ENCODE results near the gene DUSP28. TPM values are rescaled to one million over a fixed set of nuclear protein-coding genes. Genes with fewer than 3 reads are reported as not detected.

The DUSP28 gene
- total and polyA plus RNA-seq, 2 of the 13 experiments (the other 11 are each of a cell fraction or from before 2014, with no cell fraction given) = 5.2 to 8.6 TPM

GRCh38 chr2:240566203-240567136 lies 6.3 kb downstream of the DUSP28 start (continued):
- TF ChIP-seq ATF6 (CRISPR knock-in tag; conservative IDR thresholded peaks at IDR 0.05) (no peak; the same call in 1 of the 2 replicates), ZNF563 (CRISPR knock-in tag; IDR thresholded peaks at IDR 0.05) (peak; percentile 16; the same call in 1 of the 2 replicates), HDAC1 (CRISPR knock-in tag; IDR thresholded peaks at IDR 0.05) (peak; percentile 10; the same call in 1 of the 2 replicates), ZNF354B (CRISPR knock-in tag; IDR thresholded peaks at IDR 0.05) (no peak), RFX3 (CRISPR knock-in tag; IDR thresholded peaks at IDR 0.05) (no peak), ZNF17 (CRISPR knock-in tag; IDR thresholded peaks at IDR 0.05) (no peak), CBX2 (IDR thresholded peaks at IDR 0.05; ENCODE audit: low read depth, low read length) (no peak), CBX2 (CRISPR knock-in tag; IDR thresholded peaks at IDR 0.05; ENCODE audit: low read depth) (no peak), SMYD3 (CRISPR knock-in tag; IDR thresholded peaks at IDR 0.05) (0 out of 2 replicates have a peak, but pooled peaks have one; percentile 22), CREBL2 (CRISPR knock-in tag; IDR thresholded peaks at IDR 0.05; ENCODE audit: borderline replicate concordance) (no peak), ZNF841 (CRISPR knock-in tag; IDR thresholded peaks at IDR 0.05; ENCODE audit: borderline replicate concordance) (no peak), ATF1 (CRISPR knock-in tag; IDR thresholded peaks at IDR 0.05) (no peak), TFDP1 (CRISPR knock-in tag; IDR thresholded peaks at IDR 0.05; ENCODE audit: borderline replicate concordance) (no peak; the same call in 1 of the 2 replicates), AGO2 (optimal IDR thresholded peaks at IDR 0.05; ENCODE audit: low read depth, low read length) (peak; percentile 33), ZBTB26 (CRISPR knock-in tag; IDR thresholded peaks at IDR 0.05; ENCODE audit: borderline replicate concordance) (no peak), ZBTB21 (CRISPR knock-in tag; IDR thresholded peaks at IDR 0.05) (no peak), ZNF253 (CRISPR knock-in tag; IDR thresholded peaks at IDR 0.05; ENCODE audit: borderline replicate concordance) (peak; percentile 58; the same call in 1 of the 2 replicates), DZIP1 (CRISPR knock-in tag; IDR thresholded peaks at IDR 0.05) (peak; percentile 16; the same call in 1 of the 2 replicates), RFX5 (IDR thresholded peaks at IDR 0.05; ENCODE audit: low read depth, low read length) (no peak), ZNF234 (CRISPR knock-in tag; conservative IDR thresholded peaks at IDR 0.05) (no peak), ZNF850 (CRISPR knock-in tag; conservative IDR thresholded peaks at IDR 0.05) (no peak), RXRA (CRISPR knock-in tag; IDR thresholded peaks at IDR 0.05) (0 out of 2 replicates have a peak, but pooled peaks have one; percentile 13)
